IMR-90 (cell line): Measurements from ENCODE around the gene DACT2. TPM values are rescaled to one million over a fixed set of nuclear protein-coding genes. Genes with fewer than 3 reads are reported as not detected.

ENCODE experiments used
- ATAC-seq: fragments of 200-7000 bp; cut with Tn5 transposase; 2 replicates; pipeline ENCODE4 v1.9.1; 2020; ENCODE audit warnings: low read depth, mild to moderate bottlenecking, moderate library complexity
- BruUV-seq: library from RNA; stranded (reverse); fragments of 400-500 nt; replicated peaks from 2 replicates; lab custom pipeline; 2021; lab: Mats Ljungman, UMichigan
- CTCF ChIA-PET: fragments of 300-600 bp; formaldehyde crosslinking; extraction: SDS; loops from one replicate; lab custom pipeline; 2021; ENCODE audit warnings: antibody characterized with exemption; lab: Yijun Ruan, JAX
- POLR2A ChIA-PET: fragments of 300-600 bp; sonication (Branson Sonifier 250); formaldehyde crosslinking; loops from one replicate; lab custom pipeline; 2022; ENCODE audit warnings: antibody characterized with exemption; ENCODE audit not compliant: unreplicated experiment; lab: Charles Lee
- DNase-seq: peaks from one replicate; pipeline ENCODE4 v3.0.0; 2013
- H2AFZ ChIP-seq: replicated peaks from 2 replicates; pipeline ENCODE3; 2013; ENCODE audit warnings: low read length, mild to moderate bottlenecking; ENCODE audit not compliant: poor library complexity
- H2AK5ac ChIP-seq: 2 replicates; pipeline ENCODE4 v1.6.1; 2013; ENCODE audit warnings: low read depth, low read length, inconsistent platforms
- H2AK9ac ChIP-seq: replicated peaks from 2 replicates; pipeline ENCODE3; 2013; ENCODE audit warnings: mild to moderate bottlenecking, low read depth, low read length, moderate library complexity; ENCODE audit not compliant: poor library complexity
- H2BK120ac ChIP-seq: 2 replicates; pipeline ENCODE4 v1.6.1; 2013; ENCODE audit warnings: low read depth, low read length, inconsistent platforms
- H2BK15ac ChIP-seq: 3 replicates; pipeline ENCODE4 v1.6.1; 2013; ENCODE audit warnings: low read depth, low read length, inconsistent platforms
- H2BK20ac ChIP-seq: 2 replicates; pipeline ENCODE4 v1.6.1; 2013; ENCODE audit warnings: low read depth, mild to moderate bottlenecking, inconsistent platforms, low read length, moderate library complexity
- H2BK5ac ChIP-seq: 2 replicates; pipeline ENCODE4 v1.6.1; 2013; ENCODE audit warnings: mild to moderate bottlenecking, low read depth, low read length, inconsistent platforms; ENCODE audit not compliant: poor library complexity, severe bottlenecking
- H3K14ac ChIP-seq: replicated peaks from 2 replicates; pipeline ENCODE4 v1.6.1; 2013; ENCODE audit warnings: low read depth, low read length, inconsistent platforms
- H3K18ac ChIP-seq: 2 replicates; pipeline ENCODE4 v1.6.1; 2013; ENCODE audit warnings: low read depth, low read length, control low read depth
- H3K23ac ChIP-seq: 2 replicates; pipeline ENCODE4 v1.6.1; 2013; ENCODE audit warnings: low read depth, low read length, inconsistent platforms
- H3K27ac ChIP-seq: 2 replicates; pipeline ENCODE4 v1.5.1; 2013; ENCODE audit warnings: mild to moderate bottlenecking, control low read depth, low read length; ENCODE audit not compliant: insufficient read depth
- H3K27me3 ChIP-seq: 2 replicates; pipeline ENCODE4 v1.6.1; 2013; ENCODE audit warnings: low read length; ENCODE audit not compliant: control insufficient read depth, insufficient read depth
- H3K36me3 ChIP-seq: 2 replicates; pipeline ENCODE4 v1.6.1; 2013; ENCODE audit warnings: low read length, mixed read lengths; ENCODE audit not compliant: control insufficient read depth, insufficient read depth
- H3K4ac ChIP-seq: 2 replicates; pipeline ENCODE4 v1.6.1; 2013; ENCODE audit warnings: low read depth, low read length, inconsistent platforms
- H3K4me1 ChIP-seq: 2 replicates; pipeline ENCODE4 v1.6.1; 2013; ENCODE audit warnings: low read length, mixed read lengths; ENCODE audit not compliant: control insufficient read depth, insufficient read depth
- H3K4me2 ChIP-seq: 2 replicates; pipeline ENCODE4 v1.6.1; 2013; ENCODE audit warnings: low read depth, mild to moderate bottlenecking, control low read depth, low read length, moderate library complexity
- H3K4me3 ChIP-seq: 2 replicates; pipeline ENCODE4 v1.5.1; 2013; ENCODE audit warnings: low read depth, mild to moderate bottlenecking, control low read depth, low read length, moderate library complexity; ENCODE audit not compliant: insufficient read depth
- H3K56ac ChIP-seq: 2 replicates; pipeline ENCODE4 v1.6.1; 2013; ENCODE audit warnings: low read length, inconsistent platforms; ENCODE audit not compliant: insufficient read depth; ENCODE audit errors: extremely low read depth
- H3K79me1 ChIP-seq, 2 experiments: 2 replicates each; pipeline ENCODE4 v1.6.1; 2013; ENCODE audit warnings: low read length in 2 of 2, inconsistent platforms in 1 of 2, low read depth in 1 of 2
- H3K9ac ChIP-seq: 2 replicates; pipeline ENCODE4 v1.6.1; 2013; ENCODE audit warnings: low read depth, low read length, control low read depth
- H3K9me1 ChIP-seq: 2 replicates; pipeline ENCODE4 v1.6.1; 2013; ENCODE audit warnings: low read length, inconsistent platforms; ENCODE audit not compliant: insufficient read depth
- H3K9me3 ChIP-seq: 2 replicates; pipeline ENCODE4 v1.6.1; 2013; ENCODE audit warnings: low read length; ENCODE audit not compliant: control insufficient read depth, insufficient read depth
- H4K20me1 ChIP-seq: 2 replicates; pipeline ENCODE4 v1.6.1; 2013; ENCODE audit warnings: low read length, inconsistent platforms; ENCODE audit not compliant: insufficient read depth
- H4K5ac ChIP-seq: 2 replicates; pipeline ENCODE4 v1.6.1; 2013; ENCODE audit warnings: mild to moderate bottlenecking, low read depth, low read length, control low read depth
- H4K8ac ChIP-seq, 2 experiments: 2 replicates each; pipeline ENCODE4 v1.6.1; 2013; ENCODE audit warnings: low read depth in 2 of 2, low read length in 2 of 2, control low read depth in 1 of 2, inconsistent platforms in 1 of 2
- H4K91ac ChIP-seq: 2 replicates; pipeline ENCODE4 v1.6.1; 2013; ENCODE audit warnings: low read depth, low read length, inconsistent platforms; ENCODE audit not compliant: insufficient read depth
- BHLHE40 ChIP-seq: fragments of 150-350 bp; IDR thresholded peaks from 2 replicates; pipeline ENCODE4 v1.6.1; 2016; ENCODE audit warnings: mild to moderate bottlenecking, low read depth, low read length
- CEBPB ChIP-seq: IDR thresholded peaks from 2 replicates; pipeline ENCODE4 v1.6.1; 2012; ENCODE audit warnings: low read depth, low read length, improper control_type of control experiment
- CHD1 ChIP-seq: IDR thresholded peaks from 2 replicates; pipeline ENCODE4 v1.6.1; 2012; ENCODE audit warnings: low read depth, low read length, improper control_type of control experiment
- CTCF ChIP-seq: conservative IDR thresholded peaks from 2 replicates; pipeline ENCODE4 v1.5.1; 2012; ENCODE audit warnings: mild to moderate bottlenecking, low read depth, low read length, improper control_type of control experiment
- ELK1 ChIP-seq: fragments of 150-350 bp; IDR thresholded peaks from 2 replicates; pipeline ENCODE4 v1.6.1; 2016; ENCODE audit warnings: low read depth, mild to moderate bottlenecking, low read length, moderate library complexity, borderline replicate concordance
- FOS ChIP-seq: fragments of 150-350 bp; IDR thresholded peaks from 2 replicates; pipeline ENCODE4 v1.6.1; 2016; ENCODE audit warnings: low read depth, low read length
- MAFK ChIP-seq: IDR thresholded peaks from 2 replicates; pipeline ENCODE4 v1.6.1; 2012; ENCODE audit warnings: low read depth, low read length, improper control_type of control experiment
- MAZ ChIP-seq: IDR thresholded peaks from 2 replicates; pipeline ENCODE4 v1.6.1; 2012; ENCODE audit warnings: low read depth, mild to moderate bottlenecking, low read length, improper control_type of control experiment, moderate library complexity, borderline replicate concordance
- MXI1 ChIP-seq: IDR thresholded peaks from 2 replicates; pipeline ENCODE4 v1.6.1; 2012; ENCODE audit warnings: low read depth, mild to moderate bottlenecking, low read length, moderate library complexity, borderline replicate concordance
- NFE2L2 ChIP-seq: fragments of 150-350 bp; IDR thresholded peaks from 2 replicates; pipeline ENCODE4 v1.6.1; 2016; ENCODE audit warnings: low read depth, mild to moderate bottlenecking, low read length
- POLR2A ChIP-seq: IDR thresholded peaks from 2 replicates; pipeline ENCODE4 v1.6.1; 2012; ENCODE audit warnings: mild to moderate bottlenecking, low read depth, low read length
- RAD21 ChIP-seq: IDR thresholded peaks from 2 replicates; pipeline ENCODE4 v1.6.1; 2012; ENCODE audit warnings: low read length, improper control_type of control experiment
- RCOR1 ChIP-seq: IDR thresholded peaks from 2 replicates; pipeline ENCODE4 v1.6.1; 2012; ENCODE audit warnings: mild to moderate bottlenecking, low read length, improper control_type of control experiment; ENCODE audit not compliant: insufficient replicate concordance
- RFX5 ChIP-seq: IDR thresholded peaks from 2 replicates; pipeline ENCODE4 v1.8.0; 2012; ENCODE audit warnings: low read depth, mild to moderate bottlenecking, low read length, moderate library complexity
- SMC3 ChIP-seq: fragments of 150-350 bp; IDR thresholded peaks from 2 replicates; pipeline ENCODE4 v1.6.1; 2016; ENCODE audit warnings: low read depth, mild to moderate bottlenecking, antibody characterized with exemption, low read length, moderate library complexity
- USF2 ChIP-seq: fragments of 150-350 bp; IDR thresholded peaks from 2 replicates; pipeline ENCODE4 v1.6.1; 2017; ENCODE audit warnings: mild to moderate bottlenecking, antibody characterized with exemption, low read length, low read depth
- WGBS, 2 experiments: methylation state at CpG; one replicate each; pipeline versions ENCODE4 v1.1.5 to v1.1.7; 2013; ENCODE audit warnings: missing lambda C conversion rate in 2 of 2; ENCODE audit not compliant: insufficient read length in 1 of 2; ENCODE audit errors: extremely low coverage in 2 of 2; 5-methylcytosine and 5-hydroxymethylcytosine counted together
- dilution Hi-C: fragments of 300-500 bp; cut with HindIII; formaldehyde crosslinking; loops from one replicate; pipeline ENCODE4 v1.14.3; 2018; ENCODE audit warnings: low sequenced_read_pairs; ENCODE audit not compliant: unreplicated experiment
- in situ Hi-C: fragments of 300-500 bp; cut with MboI; formaldehyde crosslinking; loops from 3 replicates; pipeline ENCODE4 v1.14.3; 2019; ENCODE audit warnings: low sequenced_read_pairs, inconsistent platforms, mixed read lengths
- intact Hi-C: fragments of 100-400 bp; cut with micrococcal nuclease; formaldehyde crosslinking; loops from 2 replicates; pipeline ENCODE4 v1.10.0; 2022
- polyA plus RNA-seq, 3 experiments: library from polyadenylated mRNA; depleted of rRNA; stranded (reverse); fragments of >200 nt; gene quantifications; 2 replicates each; pipeline ENCODE4 v1.2.3, GENCODE V29; 2012; ENCODE audit warnings: low replicate concordance in 1 of 3
- total RNA-seq: library from RNA; depleted of rRNA; stranded (reverse); fragments of >200 nt; gene quantifications from 2 replicates; pipeline ENCODE4 v1.2.3, GENCODE V29; 2012

DACT2 gene
- total and polyA plus RNA-seq, 2 of the 4 experiments (the other 2 are of a cell fraction): not detected

GRCh38 chr6:168289571-168289962 lies 30.0 kb downstream of the DACT2 start:
- H3K4me2 ChIP-seq: no peak overlapping the region
- no peak overlapping the region for H3K4ac ChIP-seq
- no peak overlapping the region for H4K91ac ChIP-seq
- no peak overlapping the region for H2BK15ac ChIP-seq
- ChIA-PET POLR2A (no interaction called here), CTCF (no interaction called here)
- WGBS, 2 experiments: 50% methylated on average over 1 of the region's 3 CpGs; no CpG with 5 or more reads in 1 of the 2 experiments
- no peak overlapping the region for H2AFZ ChIP-seq
- H3K18ac ChIP-seq: no peak overlapping the region
- dilution Hi-C loops: no loop called here
- no peaks in the 10 kb centered on the region for H3K9me1 ChIP-seq
- H3K9me3 ChIP-seq: peaks cover 31% of the 10 kb centered on the region
- H4K20me1 ChIP-seq: no peaks in the 10 kb centered on the region
- no TSS peak for BruUV-seq
- H4K8ac ChIP-seq: no peak overlapping the region
- H2AK5ac ChIP-seq: no peak overlapping the region
- no peaks in the 10 kb centered on the region for H3K4me1 ChIP-seq
- H3K27me3 ChIP-seq: no peaks in the 10 kb centered on the region
- TF ChIP-seq RFX5: no peak
- TF ChIP-seq SMC3: no peak
- TF ChIP-seq ELK1: no peak
- TF ChIP-seq USF2: no peak
- TF ChIP-seq FOS: no peak
- no peak for TF ChIP-seq RAD21
- TF ChIP-seq BHLHE40: no peak
- TF ChIP-seq CTCF: no peak
- no peak for TF ChIP-seq MXI1
- no peak for TF ChIP-seq MAZ
- TF ChIP-seq MAFK: no peak
- no peak for TF ChIP-seq CEBPB
- TF ChIP-seq NFE2L2: no peak
- no peak for TF ChIP-seq POLR2A
- no peak for TF ChIP-seq CHD1
- no peak for TF ChIP-seq RCOR1
- DNase-seq: no peak
- ATAC-seq: no peak
- no peak overlapping the region for H4K5ac ChIP-seq
- H2BK20ac ChIP-seq: no peak overlapping the region
- H3K56ac ChIP-seq: no peak overlapping the region
- no peak overlapping the region for H3K14ac ChIP-seq
- in situ Hi-C loops: no loop called here
- H3K4me3 ChIP-seq: no peak overlapping the region
- H3K9ac ChIP-seq: no peak overlapping the region
- intact Hi-C loops: no loop called here
- no peak overlapping the region for H2AK9ac ChIP-seq
- H3K36me3 ChIP-seq: no peaks in the 10 kb centered on the region
- H3K23ac ChIP-seq: no peak overlapping the region
- H2BK120ac ChIP-seq: no peak overlapping the region
- no peaks in the 10 kb centered on the region for H3K79me1 ChIP-seq
- no peak overlapping the region for H3K27ac ChIP-seq
- no peak overlapping the region for H2BK5ac ChIP-seq
